Testis (tissue), 2 donors: ENCODE measurements around the gene PRKAB1.

Experiments used
- CTCF ChIP-seq, 3 experiments: fragments of 450-650 bp in 2 of 3; fragments of 200-600 bp in 1 of 3; sonication (generic) in 1 of 3; IDR thresholded peaks; one replicate each; pipeline ENCODE4 v1.5.1; 2016 to 2019; ENCODE audit warnings: antibody characterized with exemption in 3 of 3, mild to moderate bottlenecking in 2 of 3, moderate library complexity in 1 of 3
- POLR2A ChIP-seq: fragments of 450-650 bp; IDR thresholded peaks from one replicate; pipeline ENCODE4 v1.6.1; 2017; ENCODE audit warnings: antibody characterized with exemption, mild to moderate bottlenecking, moderate library complexity

DNA sequence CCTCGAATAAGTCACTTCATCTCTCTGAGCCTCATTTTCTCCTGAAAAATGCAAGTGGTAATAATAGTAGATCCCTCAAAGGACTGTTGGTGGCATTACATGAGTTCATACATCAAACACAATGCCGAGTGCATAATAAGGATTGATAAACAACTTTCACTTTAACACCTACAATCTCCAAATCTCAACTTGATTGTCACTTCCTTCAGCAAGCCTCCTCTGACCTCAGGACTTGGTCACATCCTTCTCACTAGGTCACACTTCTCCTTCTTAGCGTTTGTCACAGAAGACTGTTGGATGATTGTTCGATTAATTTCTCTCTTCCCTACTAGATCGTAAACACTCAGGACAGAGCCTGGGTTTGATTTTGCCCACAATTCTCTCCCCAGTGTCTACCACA is 7.9 kb upstream of the PRKAB1 start:
- TF ChIP-seq CTCF (IDR thresholded peaks at IDR 0.05) (no peak), POLR2A (no peak)
